ENCODE data around the gene CALR. TPM values are rescaled to one million over a fixed set of nuclear protein-coding genes. Genes with fewer than 3 reads are reported as not detected.
A peak's percentile ranks its signal among the peaks of the same experiment; 100 is the strongest.
"Not testable (repeated sequence)": the region's sequence is repeated elsewhere in the genome, so short reads cannot be mapped to it uniquely, and the experiment has no call there.

CALR gene
- total RNA-seq, 1 donor from 2014 or later = 280 TPM

DNA sequence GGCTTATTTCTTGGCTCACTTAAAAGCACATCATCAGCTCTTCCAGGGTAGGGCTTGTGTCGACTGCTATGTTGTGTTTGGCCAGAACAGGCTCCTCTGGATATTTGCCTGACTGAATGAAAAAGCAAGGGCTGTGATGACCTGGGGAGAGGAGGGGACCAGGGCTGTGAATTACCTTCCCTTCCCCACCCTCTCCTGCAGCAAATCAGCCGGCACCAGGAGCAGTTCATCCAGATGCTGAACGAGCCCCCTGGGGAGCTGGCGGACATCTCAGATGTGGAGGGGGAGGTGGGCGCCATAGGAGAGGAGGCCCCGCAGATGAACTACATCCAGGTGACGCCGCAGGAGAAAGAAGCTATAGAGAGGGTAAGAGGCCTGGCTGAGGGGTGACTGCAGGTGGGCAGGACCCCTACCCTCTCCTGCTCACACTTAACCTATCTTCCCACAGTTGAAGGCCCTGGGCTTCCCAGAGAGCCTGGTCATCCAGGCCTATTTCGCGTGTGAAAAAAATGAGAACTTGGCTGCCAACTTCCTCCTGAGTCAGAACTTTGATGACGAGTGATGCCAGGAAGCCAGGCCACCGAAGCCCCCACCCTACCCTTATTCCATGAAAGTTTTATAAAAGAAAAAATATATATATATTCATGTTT, 14.2 kb downstream of the CALR start:
- no peak for DNase-seq

DNA sequence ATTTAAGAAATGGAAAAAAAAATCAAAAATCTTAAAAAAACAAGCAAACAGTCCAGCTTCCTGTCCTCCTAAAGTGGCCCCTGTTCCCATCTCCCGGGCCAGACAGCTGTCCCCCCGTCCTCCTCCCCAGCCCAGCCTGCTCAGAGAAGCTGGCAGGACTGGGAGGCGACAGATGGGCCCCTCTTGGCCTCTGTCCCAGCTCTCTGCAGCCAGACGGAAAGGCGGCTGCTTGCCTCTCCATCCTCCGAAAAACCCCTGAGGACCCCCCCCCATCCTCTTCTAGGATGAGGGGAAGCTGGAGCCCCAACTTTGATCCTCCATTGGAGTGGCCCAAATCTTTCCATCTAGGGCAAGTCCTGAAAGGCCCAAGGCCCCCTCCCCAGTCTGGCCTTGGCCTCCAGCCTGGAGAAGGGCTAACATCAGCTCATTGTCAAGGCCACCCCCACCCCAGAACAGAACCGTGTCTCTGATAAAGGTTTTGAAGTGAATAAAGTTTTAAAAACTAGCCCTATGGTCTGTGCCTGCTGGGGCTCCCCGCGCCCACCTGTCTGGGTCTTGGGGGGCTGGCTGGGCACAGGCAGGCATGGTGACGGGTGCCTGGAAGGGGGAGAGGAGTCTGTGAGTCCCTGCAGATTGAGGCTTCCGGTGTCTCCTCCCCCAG, 14.9 kb downstream of the CALR start:
- DNase-seq = no peak

DNA sequence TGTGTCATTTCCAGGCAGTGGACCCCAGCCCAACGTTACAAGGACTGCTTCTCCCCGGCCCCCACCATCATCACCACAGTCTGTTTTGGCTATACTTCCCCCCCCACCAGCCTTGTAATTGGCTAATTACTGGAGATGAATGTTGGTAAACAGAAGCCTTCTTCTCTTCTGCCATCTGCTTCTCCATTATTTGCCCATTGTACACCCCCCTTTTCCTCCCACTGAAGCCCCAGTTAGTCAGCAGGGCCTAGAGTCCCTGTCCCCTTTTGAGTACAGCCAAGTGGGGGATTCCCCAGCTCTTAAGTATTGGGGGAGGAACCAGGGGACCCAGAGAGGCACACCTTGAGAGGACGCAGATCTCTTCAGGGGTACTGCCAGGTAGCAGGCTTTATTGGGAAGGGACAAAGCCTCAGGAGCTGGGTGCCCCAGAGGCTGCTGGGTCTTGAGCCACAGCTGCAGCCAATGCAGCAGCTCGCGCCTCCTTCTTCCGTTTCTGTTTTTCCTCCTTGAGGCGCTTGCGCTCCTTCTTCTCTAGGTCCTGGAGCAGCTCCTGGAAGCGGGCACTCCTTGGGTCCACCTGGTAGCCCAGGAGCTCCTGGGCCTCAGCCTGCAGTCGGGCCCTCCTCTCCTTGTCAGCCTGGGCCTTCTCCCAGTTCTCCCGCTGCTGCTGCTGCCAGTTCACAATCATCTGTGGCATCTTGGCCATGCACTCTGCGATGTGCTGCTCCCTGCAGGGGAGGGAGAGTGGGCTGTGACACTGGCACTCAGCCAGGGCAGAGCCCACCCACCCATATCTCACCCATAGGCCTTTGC, 15.6 kb downstream of the CALR start:
- no peak for DNase-seq

DNA sequence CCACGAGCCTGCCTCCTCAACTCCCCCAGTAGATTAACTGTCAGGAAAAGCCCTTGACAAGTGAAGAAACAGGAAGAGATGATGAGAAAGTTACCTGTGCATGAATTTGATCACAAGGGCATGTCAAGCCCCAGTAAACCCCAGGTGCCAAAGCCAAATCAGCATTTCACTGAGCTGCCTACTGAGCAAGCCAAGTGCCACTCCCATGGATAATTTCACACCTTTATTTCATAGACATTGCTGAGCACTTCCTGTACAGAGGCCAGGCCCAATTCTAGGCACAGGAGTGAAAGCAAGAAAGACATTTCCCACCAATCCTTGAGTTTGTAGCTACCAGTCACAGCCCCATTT, 16.2 kb downstream of the CALR start:
- no peak for DNase-seq

DNA sequence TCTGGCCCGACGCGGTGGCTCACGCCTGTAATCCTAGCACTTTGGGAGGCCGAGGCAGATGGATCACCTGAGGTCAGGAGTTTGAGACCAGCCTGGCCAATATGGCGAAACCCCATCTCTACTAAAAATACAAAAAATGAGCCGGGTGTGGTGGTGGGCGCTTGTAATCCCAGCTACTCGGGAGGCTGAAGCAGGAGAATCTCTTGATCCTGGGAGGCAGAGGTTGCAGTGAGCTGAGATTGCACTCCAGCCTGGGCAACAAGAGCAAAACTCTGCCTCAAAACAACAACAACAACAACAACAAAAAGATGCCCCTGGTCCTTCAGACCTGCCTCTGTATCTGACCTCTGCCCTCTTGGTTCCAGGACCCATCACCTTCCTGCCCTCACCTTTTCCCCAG, 17.2 kb downstream of the CALR start:
- not testable (repeated sequence) for DNase-seq

DNA sequence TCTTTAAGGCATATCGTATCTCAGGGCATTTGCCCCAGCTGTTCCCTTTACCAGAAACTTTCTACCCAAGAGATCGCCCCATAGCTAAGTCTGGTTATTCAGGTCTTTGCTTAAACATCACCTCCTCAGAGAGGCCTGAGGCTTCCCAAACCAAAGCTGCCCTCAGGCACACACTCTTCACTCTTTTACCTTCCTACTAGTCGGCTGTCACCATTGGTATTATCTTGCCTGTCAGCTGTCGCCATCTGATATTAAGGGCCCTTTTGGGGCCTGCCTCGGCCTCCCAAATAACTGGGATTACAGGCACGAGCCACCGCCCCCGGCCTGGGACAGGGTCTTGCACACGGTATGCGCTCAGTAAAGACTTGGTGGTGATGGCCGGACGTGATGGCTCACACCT, 17.6 kb downstream of the CALR start:
- DNase-seq = no peak

DNA sequence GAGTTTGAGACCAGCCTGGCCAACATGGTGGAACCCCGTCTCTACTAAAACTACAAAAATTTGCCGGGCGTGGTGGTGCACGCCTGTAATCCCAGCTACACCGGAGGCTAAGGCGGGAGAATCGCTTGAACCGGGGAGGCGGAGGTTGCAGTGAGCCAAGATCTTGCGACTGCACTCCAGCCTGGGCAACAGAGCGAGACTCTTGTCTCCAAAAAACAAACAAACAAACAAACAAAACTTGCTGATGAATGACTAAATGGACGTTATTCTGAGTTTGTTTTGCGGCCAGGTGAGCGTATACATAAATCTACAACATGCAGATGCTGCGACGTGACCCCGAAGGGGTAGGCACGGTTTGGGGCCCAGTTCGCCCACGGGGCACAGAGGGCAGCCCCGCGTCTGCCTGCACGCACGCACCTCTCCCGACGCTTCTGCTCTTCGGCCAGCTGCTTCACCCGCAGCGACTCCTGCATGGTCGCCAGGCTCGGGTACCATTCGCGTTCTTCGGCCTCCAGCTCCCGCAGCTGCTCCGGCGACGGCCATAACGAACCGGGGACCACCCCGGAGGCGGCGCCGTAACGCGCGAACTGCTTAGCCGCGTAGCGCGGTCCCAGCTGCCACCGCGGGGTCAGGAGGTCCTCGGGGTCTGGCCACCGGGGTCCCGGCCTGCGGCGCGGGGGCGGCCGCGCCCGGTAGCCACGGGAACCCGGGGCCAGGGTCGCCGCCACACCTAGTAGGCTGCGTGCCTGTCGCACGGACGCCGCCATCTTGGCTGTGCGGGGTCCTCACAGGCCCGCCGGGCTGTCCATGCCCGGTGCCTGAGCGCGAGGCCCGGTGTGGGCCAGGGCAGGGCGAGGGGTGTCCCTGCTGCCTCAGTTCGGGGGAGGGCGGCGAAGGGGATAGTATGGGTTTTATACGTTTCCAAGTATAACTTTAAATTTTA, 18.3 kb downstream of the CALR start, which contains the start of gene GADD45GIP1:
TSS of gene GADD45GIP1 (minus strand) at position 778 of the 943 bp plus-strand sequence. CDS start at position 767, 11 bp downstream.
- DNase-seq = peak; percentile 60

DNA sequence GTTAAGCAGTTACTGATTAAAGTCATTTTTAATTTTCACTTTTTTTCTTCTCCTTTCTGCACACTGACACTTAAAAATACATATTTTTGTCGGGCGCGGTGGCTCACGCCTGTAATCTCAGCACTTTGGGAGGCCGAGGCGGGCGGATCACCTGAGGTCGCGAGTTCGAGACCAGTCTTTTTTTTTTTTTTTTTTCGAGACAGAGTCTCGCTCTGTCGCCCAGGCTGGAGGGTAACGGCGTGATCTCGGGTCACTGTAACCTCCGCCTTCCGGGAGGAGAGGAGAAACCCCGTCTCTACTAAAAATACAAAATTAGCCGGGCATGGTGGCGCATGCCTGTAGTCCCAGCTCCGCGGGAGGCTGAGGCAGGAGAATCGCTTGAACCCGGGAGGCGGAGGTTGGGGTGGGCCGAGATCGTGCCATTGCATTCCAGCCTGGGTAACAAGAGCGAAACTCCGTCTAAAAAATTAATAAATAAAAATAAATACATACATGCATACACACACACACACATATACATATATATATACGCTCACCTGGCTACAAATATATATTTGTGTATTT, 19.1 kb downstream of the CALR start:
- not testable (repeated sequence) for DNase-seq

DNA sequence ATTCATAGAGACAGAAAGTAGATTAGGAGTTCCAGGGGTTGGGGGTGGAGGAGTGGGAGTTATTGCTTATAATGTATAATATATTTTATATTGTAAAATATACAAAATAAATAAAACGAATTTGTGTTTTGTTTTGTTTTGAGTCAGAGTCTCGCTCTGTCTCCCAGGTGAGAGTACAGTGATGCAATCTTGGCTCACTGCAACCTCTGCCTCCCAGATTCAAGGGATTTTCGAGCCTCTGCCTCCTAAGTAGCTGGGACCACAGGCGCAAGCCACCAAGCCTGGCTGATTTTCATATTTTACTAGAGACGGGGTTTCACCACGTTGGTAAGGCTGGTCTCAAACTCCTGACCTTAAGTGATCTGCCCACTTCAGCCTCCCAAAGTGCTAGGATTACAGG, 21.1 kb downstream of the CALR start:
- no peak for DNase-seq

DNA sequence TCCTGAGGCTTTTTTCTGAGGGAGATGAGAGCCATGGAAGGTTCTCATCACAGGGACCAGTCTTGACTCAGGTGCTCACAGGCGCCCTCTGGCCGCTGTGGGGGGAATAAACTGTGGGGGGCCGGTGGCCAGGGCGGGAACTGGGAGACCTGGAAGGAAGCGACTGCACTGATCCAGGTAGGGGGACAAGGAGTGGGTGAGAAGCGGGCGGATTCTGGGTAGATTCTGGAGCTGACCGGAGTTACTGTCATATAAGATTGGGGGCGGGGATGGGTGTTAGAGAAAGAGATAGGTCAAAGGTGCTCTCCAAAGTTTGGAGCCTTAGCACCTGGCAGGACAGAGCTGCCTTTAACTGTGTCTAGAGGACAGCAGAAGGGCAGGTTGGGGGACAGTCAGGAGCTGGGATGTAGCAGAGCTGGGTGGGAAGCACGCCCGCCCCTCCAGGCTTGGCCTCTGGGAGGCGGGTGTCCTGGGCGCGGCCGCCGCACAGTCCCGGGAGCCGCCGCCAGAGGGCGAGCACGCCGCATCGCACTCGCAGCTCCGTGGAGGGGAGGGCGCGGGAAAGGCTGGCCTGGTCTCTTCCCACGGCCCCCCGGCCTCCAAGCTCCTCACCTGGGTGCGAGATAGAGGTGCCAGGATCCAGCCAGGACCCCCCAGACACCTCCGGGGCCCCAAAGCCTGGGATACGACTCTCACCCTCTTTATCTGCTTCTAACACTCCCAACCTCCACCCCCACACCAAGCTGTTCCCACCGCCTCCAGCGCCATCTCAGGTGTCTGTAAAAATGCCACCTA, 26.8 kb downstream of the CALR start:
- peak; percentile 52 for DNase-seq

DNA sequence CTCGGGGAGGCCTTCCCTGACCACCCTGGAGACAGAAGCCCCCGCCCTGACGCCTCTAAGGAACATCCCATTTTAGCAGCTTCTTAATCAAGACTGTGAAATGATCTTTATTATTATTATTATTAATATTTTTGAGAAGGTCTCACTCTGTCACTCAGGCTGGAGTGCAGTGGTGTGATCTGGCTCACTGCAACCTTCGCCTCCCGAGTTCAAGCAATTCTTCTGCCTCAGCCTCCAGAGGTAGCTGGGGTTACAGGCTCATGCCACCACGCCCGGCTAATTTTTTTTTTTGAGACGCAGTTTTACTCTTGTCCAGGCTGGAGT, 27.4 kb downstream of the CALR start:
- DNase-seq = no peak

DNA sequence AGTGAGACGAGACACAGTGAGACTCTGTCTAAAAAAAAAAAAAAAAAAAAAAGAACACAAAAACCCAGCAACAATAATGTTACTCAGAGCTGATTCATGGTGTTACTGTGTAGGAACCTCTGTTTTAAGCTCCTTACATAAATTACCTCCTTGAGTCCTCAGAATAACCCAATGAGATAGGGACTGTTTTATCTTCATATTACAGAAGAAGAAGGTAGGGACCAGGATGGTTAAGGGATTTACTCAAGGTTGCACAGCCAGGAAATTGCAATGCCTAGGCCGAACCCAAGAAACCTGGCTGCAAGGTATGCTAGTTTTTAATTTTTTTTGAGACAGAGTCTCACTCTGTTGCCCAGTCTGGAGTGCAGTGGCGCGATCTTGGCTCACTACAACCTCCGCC, 29.5 kb downstream of the CALR start:
- no peak for DNase-seq

DNA sequence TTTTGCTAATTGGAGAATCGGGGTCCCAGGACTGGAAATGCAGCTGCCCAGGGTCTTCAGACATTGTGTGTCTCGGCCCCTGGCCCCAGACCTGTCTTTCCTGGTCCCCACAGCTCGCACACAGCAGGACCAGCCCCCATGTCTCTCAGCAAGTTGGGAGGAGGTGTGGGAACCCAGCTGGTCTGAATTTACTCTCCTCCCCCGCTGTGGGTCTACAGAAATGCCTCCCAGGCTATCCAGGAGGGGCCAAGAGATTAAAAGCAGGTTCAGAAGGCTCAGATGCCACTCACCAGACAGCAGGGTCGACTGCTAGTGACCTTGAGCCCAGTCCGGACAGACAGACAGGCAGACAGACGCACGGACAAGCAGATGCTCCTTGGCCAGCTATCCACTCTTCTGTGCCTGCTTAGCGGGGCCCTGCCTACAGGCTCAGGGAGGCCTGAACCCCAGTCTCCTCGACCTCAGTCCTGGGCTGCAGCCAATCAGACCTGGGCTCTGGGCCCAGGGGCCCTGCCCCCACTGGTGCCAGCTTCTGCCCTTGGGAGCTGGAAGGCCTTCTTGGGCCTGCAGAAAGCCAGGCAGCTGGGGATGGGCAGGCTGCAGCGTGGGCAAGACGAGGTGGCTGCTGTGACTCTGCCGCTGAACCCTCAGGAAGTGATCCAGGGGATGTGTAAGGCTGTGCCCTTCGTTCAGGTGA, 31.0 kb downstream of the CALR start, which contains the start of gene DAND5:
TSS of gene DAND5 (plus strand) at position 285 of the 697 bp plus-strand sequence. CDS start at position 370, 85 bp downstream.
- DNase-seq = no peak

DNA sequence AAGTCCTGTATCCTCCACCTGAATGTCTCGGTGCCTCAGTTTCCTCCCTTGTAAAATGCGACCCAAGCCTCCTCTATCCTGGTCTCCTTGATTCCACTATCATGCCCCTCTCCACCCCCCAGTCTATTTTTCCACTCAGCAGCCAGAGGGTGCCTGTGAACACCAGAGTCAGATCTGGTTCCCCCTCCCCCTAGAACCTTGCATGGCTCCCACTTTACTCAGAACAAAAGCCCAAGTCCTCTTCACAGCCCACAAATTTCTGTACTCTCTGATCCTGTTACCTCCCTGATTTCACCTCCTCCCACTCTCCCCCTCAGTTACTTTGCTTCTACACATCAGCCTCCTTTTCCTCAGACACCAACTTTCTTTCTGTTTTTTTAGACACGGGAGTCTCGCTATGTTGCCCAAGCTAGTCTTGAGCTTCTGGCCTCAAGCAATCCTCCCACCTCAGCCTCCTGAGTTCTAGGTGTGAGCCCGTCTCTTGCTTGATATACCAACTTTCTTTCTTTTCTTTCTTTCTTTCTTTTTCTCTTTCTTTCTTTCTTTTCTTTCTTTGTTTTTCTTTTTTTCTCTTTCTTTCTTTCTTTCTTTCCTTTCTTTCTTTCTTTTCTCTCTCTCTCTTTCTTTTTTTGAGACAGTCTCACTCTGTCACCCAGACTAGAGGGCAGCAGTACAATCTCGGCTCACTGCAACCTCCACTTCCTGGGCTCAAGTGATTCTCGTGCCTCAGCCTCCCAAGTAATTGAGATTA, 31.8 kb downstream of the CALR start:
- no peak for DNase-seq

DNA sequence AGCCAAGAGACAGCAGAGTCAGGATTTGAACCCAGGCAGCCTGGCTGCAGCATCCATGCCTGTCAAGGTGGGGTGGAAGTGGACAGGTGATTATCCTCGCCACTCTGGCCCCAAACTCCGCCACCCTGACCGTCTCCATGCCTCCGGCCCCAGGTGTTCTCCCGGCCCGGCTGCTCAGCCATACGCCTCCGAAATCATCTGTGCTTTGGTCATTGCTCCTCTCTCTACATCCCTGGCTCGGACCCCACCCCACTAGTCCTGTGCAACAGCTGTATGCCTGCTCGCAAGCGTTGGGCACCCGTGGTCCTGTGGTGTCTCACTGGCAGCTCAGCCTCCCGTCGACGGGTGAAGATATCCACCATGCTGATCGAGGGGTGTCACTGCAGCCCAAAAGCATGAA, 34.8 kb downstream of the CALR start:
- DNase-seq = no peak

DNA sequence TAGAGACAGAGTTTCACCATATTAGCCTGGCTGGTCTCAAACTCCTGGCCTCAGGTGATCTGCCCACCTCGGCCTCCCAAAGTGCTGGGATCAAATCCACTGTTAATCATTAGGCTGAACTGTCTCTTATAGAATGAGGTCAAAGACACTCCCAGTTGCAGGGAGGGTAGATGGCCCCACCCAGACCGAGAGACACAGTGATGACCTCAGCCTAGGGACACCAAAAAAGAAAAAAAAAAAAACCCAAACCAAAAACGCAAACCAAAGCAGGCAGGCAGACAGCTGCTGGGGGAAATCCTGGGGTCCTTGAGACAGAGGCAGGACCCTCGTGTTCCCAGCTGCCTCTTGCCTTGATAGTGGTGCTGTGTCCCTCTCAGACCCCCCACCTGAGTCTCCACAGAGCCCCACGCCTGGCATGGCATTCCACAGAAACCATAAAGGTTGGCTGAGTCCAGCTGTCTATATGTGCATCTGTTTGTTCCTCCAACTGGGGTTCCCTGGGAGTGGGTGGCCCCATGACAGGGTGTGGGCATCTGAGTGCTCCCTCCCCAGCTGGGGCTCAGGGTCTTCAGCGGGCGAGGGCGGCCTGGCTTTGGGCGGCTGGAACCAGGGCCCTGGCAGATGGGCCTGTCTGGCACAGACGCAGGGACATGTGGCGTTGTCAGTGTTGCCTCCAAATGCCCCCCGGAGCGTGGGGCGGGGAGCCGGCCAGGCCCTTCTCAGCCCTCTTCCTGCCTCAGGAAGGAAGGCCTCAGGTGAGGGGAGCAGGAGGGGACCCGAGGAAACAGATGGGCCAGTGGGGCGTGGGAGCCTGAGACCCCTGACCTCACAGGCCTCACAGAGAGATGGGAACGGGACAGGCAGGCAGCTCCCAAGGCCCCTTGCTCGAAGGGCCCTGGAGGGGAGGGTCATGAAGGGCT, 36.2 kb downstream of the CALR start:
- DNase-seq = no peak

DNA sequence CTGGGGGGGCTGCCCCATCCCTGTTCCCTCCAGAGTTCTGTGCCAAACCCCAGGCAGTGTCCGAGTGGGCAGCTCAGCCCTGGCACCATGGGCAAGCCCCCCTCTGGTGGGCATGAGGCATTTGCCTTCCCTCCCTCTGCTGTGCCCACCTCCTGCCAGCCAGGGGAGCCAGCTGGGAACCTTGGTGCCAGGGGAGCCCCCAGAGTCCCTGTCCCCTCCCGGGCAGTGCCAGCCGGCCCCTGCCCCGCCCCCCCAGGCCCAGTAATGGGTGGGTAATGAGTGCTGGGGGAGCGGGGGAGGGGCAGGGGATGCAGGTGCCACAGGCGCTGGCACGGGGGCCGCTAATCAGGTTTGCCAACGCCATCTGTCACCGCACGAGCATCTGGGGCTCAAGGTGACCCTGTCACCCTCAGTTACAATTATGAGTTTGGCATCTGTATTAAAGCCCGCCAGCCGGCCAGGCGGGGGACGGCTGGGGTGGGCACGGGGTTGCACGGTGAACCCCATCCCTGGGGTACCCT, 36.9 kb downstream of the CALR start:
- DNase-seq = no peak

DNA sequence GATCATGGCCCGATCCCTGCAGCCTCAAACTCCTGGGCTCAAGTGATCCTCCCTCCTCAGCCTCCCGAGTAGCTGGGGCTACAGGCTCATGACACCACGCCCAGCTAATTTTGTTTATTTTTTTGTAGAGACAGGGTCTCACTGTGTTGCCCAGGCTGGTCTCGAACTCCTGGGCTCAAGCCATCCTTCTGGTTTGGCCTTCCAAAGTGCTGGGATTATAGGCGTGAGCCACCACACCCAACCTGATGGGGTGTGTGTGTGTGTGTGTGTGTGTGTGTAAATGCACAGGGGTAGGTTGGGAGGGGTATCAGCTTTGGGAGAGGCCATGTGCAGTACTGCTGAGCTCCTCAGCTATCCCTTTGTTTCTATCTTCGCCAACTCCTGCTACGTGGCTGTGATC, 37.7 kb downstream of the CALR start:
- not testable (repeated sequence) for DNase-seq
